ENCODE results near the gene MTMR3.
"Not testable (repeated sequence)": the region's sequence is repeated elsewhere in the genome, so short reads cannot be mapped to it uniquely, and the experiment has no call there.

The MTMR3 gene

GRCh38 chr22:30031328-30031727 is 148.4 kb downstream of the MTMR3 start:
- DNase-seq: no peak

- DNase-seq: no peak
These were observed 148.9 kb downstream of the MTMR3 start for GRCh38 chr22:30031764-30032455.

- DNase-seq: no peak
These were observed 150.2 kb downstream of the MTMR3 start for GRCh38 chr22:30033137-30033536.

GRCh38 chr22:30033901-30034300 is 150.9 kb downstream of the MTMR3 start:
- DNase-seq: no peak

- no peak for DNase-seq
These were observed 153.7 kb downstream of the MTMR3 start for GRCh38 chr22:30036656-30037055.

- DNase-seq: no peak
These were observed 155.2 kb downstream of the MTMR3 start for GRCh38 chr22:30038219-30038618.

- DNase-seq: no peak
These were observed 157.7 kb downstream of the MTMR3 start for GRCh38 chr22:30040499-30041260.

- no peak for DNase-seq
These were observed 158.5 kb downstream of the MTMR3 start for GRCh38 chr22:30041475-30041874.

GRCh38 chr22:30041881-30042280 is 158.9 kb downstream of the MTMR3 start:
- no peak for DNase-seq

GRCh38 chr22:30043161-30043560 is 160.2 kb downstream of the MTMR3 start:
- DNase-seq: no peak

- DNase-seq: peak; percentile 15
These were observed 161.4 kb downstream of the MTMR3 start for GRCh38 chr22:30044369-30044768.

- no peak for DNase-seq
These were observed 162.0 kb downstream of the MTMR3 start for GRCh38 chr22:30044881-30045493.

- DNase-seq: no peak
These were observed 162.5 kb downstream of the MTMR3 start for GRCh38 chr22:30045494-30045887.

GRCh38 chr22:30045901-30046715 is 163.1 kb downstream of the MTMR3 start:
- DNase-seq: no peak

GRCh38 chr22:30046716-30047363 is 163.9 kb downstream of the MTMR3 start:
- no peak for DNase-seq

GRCh38 chr22:30047364-30047738 is 164.4 kb downstream of the MTMR3 start:
- no peak for DNase-seq

- DNase-seq: no peak
These were observed 165.7 kb downstream of the MTMR3 start for GRCh38 chr22:30048681-30049080.

GRCh38 chr22:30054067-30054763 is 171.2 kb downstream of the MTMR3 start:
- DNase-seq: no peak

- no peak for DNase-seq
These were observed 171.7 kb downstream of the MTMR3 start for GRCh38 chr22:30054764-30055069.

GRCh38 chr22:30056015-30056414 is 173.0 kb downstream of the MTMR3 start:
- DNase-seq: no peak

- no peak for DNase-seq
These were observed 174.4 kb downstream of the MTMR3 start for GRCh38 chr22:30057375-30057774.

- not testable (repeated sequence) for DNase-seq
These were observed 176.5 kb downstream of the MTMR3 start for GRCh38 chr22:30059346-30060020.

Measured in NCI-H446 treated with DMSO at 0.1 percent for 48 hours (cell line).